MV-4-11 (cell line): ENCODE results near the gene VWC2.

Experiments used
- DNase-seq: peaks from one replicate; lab custom pipeline; 2025; lab: John Stamatoyannopoulos, UW

VWC2 gene

GRCh38 chr7:49852619-49853462, 79.4 kb downstream of the VWC2 start:
- DNase-seq: peak; percentile 41

GRCh38 chr7:49855281-49855980, 82.0 kb downstream of the VWC2 start:
- DNase-seq: no peak

GRCh38 chr7:49860293-49860692, 86.9 kb downstream of the VWC2 start:
- DNase-seq: no peak

GRCh38 chr7:49866076-49866735, 92.8 kb downstream of the VWC2 start:
- DNase-seq: no peak

GRCh38 chr7:49866910-49867309, 93.5 kb downstream of the VWC2 start:
- DNase-seq: no peak

- DNase-seq: no peak
Measured at GRCh38 chr7:49873420-49873819, 100.0 kb downstream of the VWC2 start.

DNA sequence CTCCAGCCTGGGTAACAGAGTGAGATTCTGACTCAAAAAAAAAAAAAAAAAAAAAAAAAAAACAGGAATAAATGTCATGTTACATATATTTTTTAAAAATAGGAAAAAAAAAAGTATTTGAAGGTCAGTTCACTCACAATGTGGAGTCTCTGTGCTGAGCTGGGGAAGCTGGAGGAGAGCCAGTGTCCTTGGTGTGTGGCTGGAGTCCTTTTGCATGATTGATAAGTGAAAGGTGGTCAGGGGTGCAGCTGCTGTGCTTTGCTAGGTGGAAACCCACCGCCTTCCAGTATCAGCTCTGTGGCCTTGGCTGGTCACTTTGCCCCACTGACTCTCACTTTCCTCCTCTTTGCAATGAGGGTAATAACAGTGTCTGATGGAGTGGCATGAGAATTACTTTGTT, 101.9 kb downstream of the VWC2 start:
- DNase-seq: no peak

DNA sequence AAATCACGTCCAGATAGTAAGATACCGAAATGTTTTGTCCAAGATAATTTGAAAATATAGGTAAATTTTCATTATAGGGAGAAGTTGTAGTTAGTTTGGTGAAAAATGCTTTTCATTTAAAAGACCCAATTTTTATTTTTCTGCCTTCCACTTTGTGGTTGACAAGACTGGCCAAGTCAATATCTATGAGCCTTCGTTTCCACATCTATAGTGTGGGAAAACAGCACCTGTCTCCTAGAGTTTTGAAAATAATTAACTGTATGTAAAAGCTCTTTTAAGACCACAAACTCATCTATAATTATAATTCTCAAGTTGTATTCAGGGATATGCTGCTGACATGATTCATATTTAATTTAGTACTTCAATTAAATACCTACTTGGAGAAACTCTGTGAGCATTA, 102.8 kb downstream of the VWC2 start:
- DNase-seq: no peak

DNA sequence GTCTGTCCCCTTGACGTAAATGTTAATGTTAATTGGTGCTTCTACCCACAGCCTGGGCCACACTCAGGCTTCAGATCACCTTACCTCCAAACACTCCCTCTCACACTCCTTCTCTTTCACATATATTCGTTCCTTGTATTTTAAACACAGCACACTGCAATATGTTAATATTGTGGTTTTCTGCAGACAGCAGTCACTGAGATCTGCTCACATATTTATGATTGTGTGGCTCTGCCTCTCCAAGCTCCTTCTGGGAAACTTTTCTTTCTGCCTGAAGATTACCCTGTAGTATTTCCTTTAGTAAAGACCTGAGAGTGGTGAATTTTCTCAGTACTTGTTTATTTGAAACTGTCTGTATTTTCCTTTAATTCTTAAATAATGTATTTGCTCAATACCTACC, 104.7 kb downstream of the VWC2 start:
- DNase-seq: no peak

GRCh38 chr7:49878627-49879026, 105.2 kb downstream of the VWC2 start:
- DNase-seq: no peak

DNA sequence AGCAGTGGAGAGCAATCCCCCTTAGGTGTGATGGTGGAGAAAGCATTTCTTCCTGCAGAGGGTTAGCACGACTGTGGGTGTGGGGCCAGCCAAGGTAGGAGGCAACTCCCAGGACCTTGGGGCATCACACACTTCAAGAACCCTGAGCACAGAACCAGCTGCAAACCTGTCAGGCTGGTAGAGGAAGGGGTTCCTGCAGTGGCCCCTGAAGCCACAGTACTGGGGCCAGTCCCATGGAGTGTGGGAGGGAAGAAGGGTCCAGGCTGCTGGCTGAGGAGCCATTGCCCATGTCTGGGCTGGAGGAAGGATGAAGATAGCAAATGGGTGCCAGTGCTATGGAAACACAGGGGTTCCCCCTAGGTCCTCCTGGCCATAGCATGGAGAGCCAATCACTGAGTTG, 110.5 kb downstream of the VWC2 start:
- no peak for DNase-seq

GRCh38 chr7:49885593-49886285, 112.3 kb downstream of the VWC2 start:
- no peak for DNase-seq

- DNase-seq: no peak
Measured at GRCh38 chr7:49892481-49892880, 119.0 kb downstream of the VWC2 start.

DNA sequence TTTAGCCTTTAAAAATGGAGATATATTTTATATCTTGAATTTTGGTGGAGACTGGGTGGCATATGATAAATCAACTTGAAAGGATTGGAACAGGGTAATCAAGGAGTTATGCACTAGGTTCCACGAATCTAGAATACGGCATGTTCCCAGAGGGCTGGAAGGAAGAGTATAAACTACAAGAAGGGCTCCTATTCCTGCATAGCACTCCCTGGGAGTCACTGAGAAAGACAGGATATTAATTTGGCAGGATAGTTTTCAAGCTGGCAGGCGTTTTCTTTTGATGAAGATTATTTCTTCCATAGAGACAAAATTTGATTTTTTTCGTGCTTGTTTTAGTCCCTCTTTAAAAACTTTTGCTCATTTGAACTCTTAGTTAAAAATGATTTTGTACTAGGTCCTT, 119.7 kb downstream of the VWC2 start:
- no peak for DNase-seq

GRCh38 chr7:49894543-49894942, 121.1 kb downstream of the VWC2 start:
- no peak for DNase-seq

DNA sequence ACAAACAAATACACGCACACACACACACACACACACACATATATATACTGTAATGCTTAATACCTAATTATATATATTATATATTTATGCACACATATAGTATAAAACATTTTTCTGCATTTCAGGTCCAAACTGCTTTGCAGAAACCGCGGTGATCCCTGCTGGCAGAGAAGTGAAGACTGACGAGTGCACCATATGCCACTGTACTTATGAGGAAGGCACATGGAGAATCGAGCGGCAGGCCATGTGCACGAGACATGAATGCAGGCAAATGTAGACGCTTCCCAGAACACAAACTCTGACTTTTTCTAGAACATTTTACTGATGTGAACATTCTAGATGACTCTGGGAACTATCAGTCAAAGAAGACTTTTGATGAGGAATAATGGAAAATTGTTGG, 138.5 kb downstream of the VWC2 start:
- no peak for DNase-seq

DNA sequence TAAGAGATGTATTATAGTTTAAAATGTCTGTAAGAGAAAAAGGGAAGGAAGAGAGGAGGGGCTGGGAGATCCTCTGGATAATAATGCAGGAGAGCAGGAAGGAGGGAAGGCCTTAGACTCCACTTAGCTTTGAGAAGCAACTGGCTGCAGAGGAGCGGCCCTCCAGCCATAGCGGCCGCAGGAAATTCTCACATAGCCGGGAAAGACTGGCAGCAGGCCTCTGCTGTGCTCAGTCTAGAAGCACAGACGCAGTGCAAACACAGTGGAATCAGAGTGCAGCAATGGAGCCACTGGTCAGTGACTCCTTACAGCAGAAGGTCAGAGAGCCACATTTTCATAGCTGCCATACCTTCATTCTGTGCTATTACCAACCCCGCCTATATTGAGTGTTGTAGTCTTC, 153.3 kb downstream of the VWC2 start:
- no peak for DNase-seq

DNA sequence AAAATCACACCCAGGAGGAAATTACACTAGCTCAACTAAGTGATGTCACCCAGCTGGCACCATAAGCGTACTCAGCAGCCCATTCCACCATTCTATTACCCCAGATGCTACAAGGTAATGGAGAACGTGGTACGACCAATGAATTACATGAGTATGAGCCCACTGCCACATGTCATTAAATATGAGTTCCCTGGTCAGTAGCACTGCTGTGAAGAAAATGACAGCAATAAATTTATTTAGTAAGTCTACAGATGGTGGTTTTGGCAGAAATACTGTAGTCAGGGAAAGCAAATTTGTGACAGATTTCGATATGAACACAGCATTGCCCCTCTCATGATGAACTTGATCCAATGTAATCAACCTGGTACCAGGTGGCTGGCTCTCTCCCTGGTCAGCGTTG, 154.2 kb downstream of the VWC2 start:
- DNase-seq: no peak

DNA sequence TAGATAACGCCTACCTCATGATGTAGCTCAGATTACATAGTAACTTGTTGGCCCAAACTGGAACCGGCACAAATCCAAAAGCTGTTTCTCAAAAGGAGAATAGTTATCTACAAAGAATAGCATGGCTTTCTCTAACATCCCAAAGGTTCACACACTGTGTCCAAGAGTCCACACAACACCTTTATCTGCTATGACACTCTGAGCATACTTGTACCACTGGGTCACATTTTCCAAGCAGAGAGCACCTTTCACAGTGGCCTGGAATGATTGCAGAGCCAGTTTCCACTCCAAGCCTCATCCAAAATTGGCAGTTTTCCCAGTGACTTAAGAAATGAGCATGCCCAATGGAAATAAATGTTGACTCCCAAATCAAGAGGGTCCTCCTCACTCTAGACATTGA, 155.3 kb downstream of the VWC2 start:
- DNase-seq: no peak

DNA sequence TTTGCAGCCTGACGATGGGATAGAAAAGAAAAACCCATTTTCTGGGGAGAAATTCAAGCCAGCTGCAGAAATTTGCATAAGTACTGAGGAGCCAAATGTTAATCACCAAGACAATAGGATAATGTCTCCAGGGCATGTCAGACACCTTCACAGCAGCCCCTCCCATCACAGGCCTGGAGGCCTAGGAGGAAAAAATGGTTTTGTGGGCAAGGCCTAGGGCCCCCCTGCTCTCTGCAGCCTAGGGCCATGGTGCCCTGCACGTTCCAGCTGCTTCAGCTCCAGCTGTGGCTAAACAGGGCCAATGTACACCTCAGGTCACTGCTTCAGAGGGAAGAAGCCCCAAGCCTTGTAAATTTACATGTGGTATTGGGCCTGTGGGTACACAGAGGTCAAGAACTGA, 158.2 kb downstream of the VWC2 start:
- DNase-seq: no peak

DNA sequence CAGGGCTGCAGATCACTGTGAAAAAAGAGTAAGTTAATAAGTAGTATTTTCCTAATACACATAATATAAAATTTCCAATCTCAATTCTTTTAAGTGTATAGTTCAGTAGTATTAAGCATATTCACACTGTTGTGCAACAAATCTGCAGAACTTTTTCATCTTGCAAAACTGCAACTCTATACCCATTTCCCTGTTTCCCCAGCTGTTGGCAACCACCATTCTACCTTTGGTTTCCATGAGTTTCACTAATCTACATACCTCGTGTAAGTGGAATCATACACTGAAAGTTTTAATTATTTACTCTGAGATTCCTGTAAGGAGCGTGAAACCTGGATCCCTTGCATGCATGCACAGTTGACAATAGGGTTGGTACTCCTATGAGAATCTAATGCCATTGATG, 164.2 kb downstream of the VWC2 start:
- peak; percentile 70 for DNase-seq
